Naive thymus-derived CD4-positive, alpha-beta T cell (primary cell): ENCODE results near the gene FAS. TPM values are rescaled to one million over a fixed set of nuclear protein-coding genes. Genes with fewer than 3 reads are reported as not detected.
A peak's percentile ranks its signal among the peaks of the same experiment; 100 is the strongest.

ENCODE experiments used
- ATAC-seq: fragments of 150-1000 bp; cut with Tn5 transposase; 2 replicates; pipeline ENCODE4 v1.10.0; 2021; ENCODE audit warnings: mild to moderate bottlenecking, moderate library complexity
- CTCF ChIA-PET: fragments of 350-600 bp; sonication (Branson Sonifier 250); formaldehyde crosslinking; loops from one replicate; lab custom pipeline; 2021; ENCODE audit warnings: antibody characterized with exemption; lab: Charles Lee
- POLR2A ChIA-PET: fragments of 350-600 bp; sonication (Branson Sonifier 250); formaldehyde crosslinking; loops from one replicate; lab custom pipeline; 2021; ENCODE audit warnings: antibody characterized with exemption, inconsistent platforms; lab: Charles Lee
- DNase-seq, 9 donors: peaks; one replicate each; pipeline versions ENCODE4 v3.0.0 to v3.0.0-alpha.2; 2020 to 2022; ENCODE audit warnings: mixed read lengths in 1 of 9
- H3K27ac ChIP-seq: one replicate; pipeline ENCODE4 v1.7.0; 2013; ENCODE audit warnings: mild to moderate bottlenecking, low read depth, low read length, moderate library complexity
- H3K27me3 ChIP-seq, 2 donors: one replicate each; pipeline ENCODE4 v1.7.0; 2013; ENCODE audit warnings: low read length in 2 of 2, mild to moderate bottlenecking in 2 of 2, moderate library complexity in 2 of 2; ENCODE audit not compliant: control insufficient read depth in 2 of 2, insufficient read depth in 2 of 2
- H3K36me3 ChIP-seq, 3 experiments: 1 replicate in 2 of 3; 2 replicates in 1 of 3; pipeline ENCODE4 v1.7.0; 2013; ENCODE audit warnings: low read length in 3 of 3, mild to moderate bottlenecking in 3 of 3, moderate library complexity in 1 of 3; ENCODE audit not compliant: insufficient read depth in 3 of 3, control insufficient read depth in 2 of 3
- H3K4me1 ChIP-seq, 2 donors: one replicate each; pipeline ENCODE4 v1.7.0; 2013; ENCODE audit warnings: low read length in 2 of 2, mild to moderate bottlenecking in 2 of 2, moderate library complexity in 1 of 2; ENCODE audit not compliant: control insufficient read depth in 2 of 2, insufficient read depth in 2 of 2
- H3K4me3 ChIP-seq: 2 replicates; pipeline ENCODE4 v1.7.0; 2013; ENCODE audit warnings: mild to moderate bottlenecking, low read length
- H3K9me3 ChIP-seq, 3 experiments: 1 replicate in 2 of 3; 2 replicates in 1 of 3; pipeline ENCODE4 v1.7.0; 2013; ENCODE audit warnings: low read length in 3 of 3; ENCODE audit not compliant: control insufficient read depth in 2 of 3
- H3K27ac Mint-ChIP-seq, 9 donors: one replicate each; pipeline ENCODE4 v1.8.0; 2020 to 2022; ENCODE audit warnings: mixed read lengths in 9 of 9, mild to moderate bottlenecking in 8 of 9, moderate library complexity in 5 of 9, inconsistent platforms in 2 of 9
- H3K27me3 Mint-ChIP-seq, 5 donors: one replicate each; pipeline ENCODE4 v1.8.0; 2021 to 2022; ENCODE audit warnings: mixed read lengths in 5 of 5, mild to moderate bottlenecking in 1 of 5
- H3K36me3 Mint-ChIP-seq, 5 donors: one replicate each; pipeline ENCODE4 v1.8.0; 2020 to 2022; ENCODE audit warnings: mixed read lengths in 5 of 5, mild to moderate bottlenecking in 3 of 5, inconsistent platforms in 1 of 5
- H3K4me1 Mint-ChIP-seq, 7 donors: one replicate each; pipeline ENCODE4 v1.8.0; 2020 to 2022; ENCODE audit warnings: mixed read lengths in 7 of 7, mild to moderate bottlenecking in 3 of 7, inconsistent platforms in 1 of 7
- H3K4me3 Mint-ChIP-seq, 10 donors: one replicate each; pipeline ENCODE4 v1.8.0; 2020 to 2022; ENCODE audit warnings: mild to moderate bottlenecking in 10 of 10, mixed read lengths in 10 of 10, moderate library complexity in 6 of 10, inconsistent platforms in 2 of 10
- H3K9me3 Mint-ChIP-seq, 11 donors: one replicate each; pipeline ENCODE4 v1.8.0; 2020 to 2022; ENCODE audit warnings: mixed read lengths in 11 of 11, mild to moderate bottlenecking in 4 of 11, inconsistent platforms in 1 of 11, moderate library complexity in 1 of 11
- intact Hi-C, 2 donors: fragments of 100-400 bp; cut with micrococcal nuclease; formaldehyde crosslinking; loops; one replicate each; pipeline ENCODE4 v1.15.1; 2023
- polyA plus RNA-seq, 2 donors: library from polyadenylated mRNA; unstranded; fragments of 300-500 nt; fragmentation: Illumina TruSeq; gene quantifications; one replicate each; pipeline ENCODE4 v1.2.3, GENCODE V29; 2021
- total RNA-seq, 6 experiments: library from RNA in 5 of 6; stranded (reverse) in 5 of 6; gene quantifications; 1 replicate in 5 of 6; 2 replicates in 1 of 6; pipeline ENCODE4 v1.2.3 and lab custom pipeline; 2021 to 2026

The FAS gene
- total and polyA plus RNA-seq, 7 experiments from 2014 or later: 2.1 to 67.4 (median 5.6) TPM

DNA sequence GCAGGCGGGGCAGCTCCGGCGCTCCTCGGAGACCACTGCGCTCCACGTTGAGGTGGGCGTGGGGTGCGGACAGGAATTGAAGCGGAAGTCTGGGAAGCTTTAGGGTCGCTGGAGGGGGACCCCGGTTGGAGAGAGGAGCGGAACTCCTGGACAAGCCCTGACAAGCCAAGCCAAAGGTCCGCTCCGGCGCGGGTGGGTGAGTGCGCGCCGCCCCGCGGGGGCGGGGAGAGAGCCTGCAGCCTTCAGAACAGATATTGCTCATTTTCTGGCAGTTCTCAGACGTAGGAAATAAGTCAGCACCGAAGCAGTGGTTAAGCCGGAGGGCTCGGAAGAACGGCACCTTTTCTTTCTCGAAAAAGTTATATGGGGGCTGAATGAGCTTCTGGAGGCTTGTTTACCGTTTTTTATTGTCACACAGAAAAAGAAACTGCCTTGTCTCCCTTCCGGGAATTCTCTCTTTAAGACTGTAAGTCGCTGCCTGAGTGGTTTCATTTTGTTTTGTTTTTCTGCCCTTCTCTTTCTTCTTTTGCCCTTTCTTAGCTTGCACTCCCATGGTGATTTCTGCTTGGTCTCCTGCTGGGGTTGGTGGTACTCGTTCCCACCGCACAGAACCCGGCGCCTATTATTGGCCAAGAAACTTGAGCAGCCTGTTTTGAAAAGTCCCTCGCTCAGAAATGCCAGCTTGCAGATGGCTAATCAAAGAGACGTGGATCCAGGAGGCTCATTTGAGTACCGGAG is 732 bp downstream of the FAS start:
- H3K27ac Mint-ChIP-seq: peak overlapping the region; percentile 91 to 96 (median 94)
- peaks cover 0 to 9% (median 3%) of the 10 kb centered on the region in 11 donors for H3K9me3 Mint-ChIP-seq
- peaks cover 0 to 5% (median 0%) of the 10 kb centered on the region in 3 experiments for H3K9me3 ChIP-seq
- POLR2A ChIA-PET: interaction anchor here (0.7 to 2.4 kb wide), 12 partner anchors 9 to 1172 kb away, joined by 3 to 8 read pairs (median 4); partner anchors contain the start of genes KIF20B and LIPA
- peaks cover 0 to 29% (median 0%) of the 10 kb centered on the region in 5 donors for H3K36me3 Mint-ChIP-seq
- intact Hi-C loops: loop anchor here (1.0 to 10.0 kb wide), 18 partner anchors 10 to 1487 kb away; partner anchors contain the start of genes KLLN (in 2 of the 2), PTEN (in 2 of the 2), ATAD1 (in 1 of the 2) and IFIT1 (in 1 of the 2)
- peaks cover 0 to 8% (median 0%) of the 10 kb centered on the region in 3 experiments for H3K36me3 ChIP-seq
- peak overlapping the region; percentile 77 for H3K27ac ChIP-seq
- DNase-seq (peak in 8 of 9 donors; percentile 31 to 82 (median 52)), ATAC-seq (peak; percentile 60)
- H3K4me1 ChIP-seq: peaks cover 49 to 50% of the 10 kb centered on the region in 2 donors
- CTCF ChIA-PET: interaction anchor here (0.9 to 2.9 kb wide), 4 partner anchors 55 to 153 kb away, joined by 3 to 12 read pairs (median 4); no protein-coding TSS in a partner anchor
- no peaks in the 10 kb centered on the region for H3K27me3 Mint-ChIP-seq
- H3K27me3 ChIP-seq: no peaks in the 10 kb centered on the region
- H3K4me1 Mint-ChIP-seq: peaks cover 46 to 87% (median 73%) of the 10 kb centered on the region in 7 donors
- H3K4me3 ChIP-seq: peak overlapping the region; percentile 86
- H3K4me3 Mint-ChIP-seq: peak overlapping the region; percentile 92 to 100 (median 96)

DNA sequence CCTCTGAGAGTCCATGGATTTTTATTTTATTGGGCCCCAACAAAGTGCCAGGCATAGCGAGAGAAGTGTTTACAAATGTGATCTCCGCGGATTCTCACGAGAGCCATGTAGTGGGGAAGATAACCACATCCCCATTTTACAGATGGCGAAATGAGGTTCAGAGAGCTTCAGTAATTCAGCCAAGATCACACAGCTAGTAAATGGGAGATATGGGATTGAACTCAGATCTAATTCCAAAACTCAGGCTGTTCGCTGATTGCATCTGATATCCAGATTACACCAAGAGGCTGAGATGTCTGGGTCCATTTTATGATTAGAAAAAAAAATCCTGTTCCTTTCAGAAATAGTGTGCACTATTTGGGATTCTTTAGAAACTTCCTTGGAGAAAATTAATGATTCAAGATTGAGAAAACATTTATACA is 1.3 kb downstream of the FAS start:
- no peaks in the 10 kb centered on the region for H3K9me3 ChIP-seq
- no peaks in the 10 kb centered on the region for H3K27me3 Mint-ChIP-seq
- H3K4me1 ChIP-seq: peaks cover 50 to 54% of the 10 kb centered on the region in 2 donors
- ATAC-seq: no peak
- H3K27me3 ChIP-seq: no peaks in the 10 kb centered on the region
- peaks cover 47 to 88% (median 74%) of the 10 kb centered on the region in 7 donors for H3K4me1 Mint-ChIP-seq
- intact Hi-C loops: loop anchor here (1.0 to 10.0 kb wide), 18 partner anchors 9 to 1487 kb away; partner anchors contain the start of genes KLLN (in 2 of the 2), PTEN (in 2 of the 2), ATAD1 (in 1 of the 2) and IFIT1 (in 1 of the 2)
- POLR2A ChIA-PET: interaction anchor here (1.0 to 2.4 kb wide), 7 partner anchors 9 to 259 kb away, joined by 3 to 7 read pairs (median 4); partner anchors contain the start of gene LIPA
- no peak for DNase-seq
- CTCF ChIA-PET: interaction anchor here (0.9 to 2.9 kb wide), 2 partner anchors 58 to 92 kb away, joined by 3 to 12 read pairs; no protein-coding TSS in a partner anchor
- peak overlapping the region; percentile 86 for H3K4me3 ChIP-seq
- peak overlapping the region; percentile 91 to 96 (median 94) for H3K27ac Mint-ChIP-seq
- peak overlapping the region; percentile 92 to 100 (median 96) for H3K4me3 Mint-ChIP-seq
- H3K36me3 ChIP-seq: peaks cover 0 to 8% (median 0%) of the 10 kb centered on the region in 3 experiments
- H3K9me3 Mint-ChIP-seq: peaks cover 0 to 6% (median 0%) of the 10 kb centered on the region in 11 donors
- peak overlapping the region; percentile 77 for H3K27ac ChIP-seq
- peaks cover 0 to 28% (median 0%) of the 10 kb centered on the region in 5 donors for H3K36me3 Mint-ChIP-seq

DNA sequence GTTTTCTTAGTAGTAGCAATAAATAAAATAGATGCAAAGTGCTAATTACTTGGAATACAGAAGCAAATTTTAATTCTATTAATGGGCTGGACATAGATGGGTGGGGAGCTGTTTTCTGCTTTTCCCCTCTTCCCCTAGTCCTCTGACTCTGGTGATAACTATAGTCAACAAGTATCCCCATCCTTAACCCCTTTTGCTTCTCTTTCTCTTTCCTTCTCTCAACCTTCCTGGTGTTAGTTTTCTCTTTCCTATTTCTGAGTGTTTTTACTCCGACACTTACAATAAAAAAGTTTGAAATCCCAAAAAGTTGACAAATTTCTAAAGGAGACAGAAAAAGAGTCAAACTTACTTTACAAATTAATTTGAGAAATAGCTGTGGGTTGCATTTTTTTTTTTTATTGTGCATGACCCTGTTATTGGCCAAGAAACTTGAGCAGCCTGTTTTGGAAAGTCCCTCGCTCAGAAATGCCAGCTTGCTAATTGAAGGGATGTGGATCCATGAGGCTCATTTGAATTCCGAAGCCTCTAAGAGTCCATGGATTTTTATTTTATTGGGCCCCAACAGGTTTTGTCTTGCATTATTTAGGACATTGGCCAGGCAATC is 2.4 kb downstream of the FAS start:
- H3K27ac ChIP-seq: no peak overlapping the region
- peaks cover 0 to 23% (median 0%) of the 10 kb centered on the region in 5 donors for H3K36me3 Mint-ChIP-seq
- no peaks in the 10 kb centered on the region for H3K9me3 ChIP-seq
- peaks cover 0 to 2% (median 0%) of the 10 kb centered on the region in 11 donors for H3K9me3 Mint-ChIP-seq
- H3K36me3 ChIP-seq: peaks cover 0 to 8% (median 0%) of the 10 kb centered on the region in 3 experiments
- ChIA-PET POLR2A (interaction anchor here (0.6 to 1.6 kb wide), 3 partner anchors 8 to 14 kb away, joined by 3 to 6 read pairs (median 3); no protein-coding TSS in a partner anchor), CTCF (interaction anchor here (0.5 to 0.7 kb wide), 2 partner anchors 12 to 61 kb away, joined by 3 read pairs; no protein-coding TSS in a partner anchor)
- intact Hi-C loops: loop anchor here (5.0 to 10.0 kb wide), 10 partner anchors 156 to 1488 kb away; partner anchors contain the start of genes ATAD1 (in 1 of the 2), IFIT1 (in 1 of the 2), KIF20B (in 1 of the 2) and KLLN (in 1 of the 2)
- peak overlapping the region in 6 of 9 donors; percentile 47 to 95 (median 73) for H3K27ac Mint-ChIP-seq
- H3K27me3 Mint-ChIP-seq: no peaks in the 10 kb centered on the region
- peak overlapping the region; percentile 28 to 100 (median 76) for H3K4me3 Mint-ChIP-seq
- peak overlapping the region; percentile 28 for H3K4me3 ChIP-seq
- peaks cover 44 to 85% (median 70%) of the 10 kb centered on the region in 7 donors for H3K4me1 Mint-ChIP-seq
- no peak for DNase-seq
- ATAC-seq: no peak
- no peaks in the 10 kb centered on the region for H3K27me3 ChIP-seq
- H3K4me1 ChIP-seq: peaks cover 44 to 54% of the 10 kb centered on the region in 2 donors

GRCh38 chr10:88994019-88994418 is 3.4 kb downstream of the FAS start:
- DNase-seq (no peak), ATAC-seq (no peak)
- ChIA-PET POLR2A (interaction anchor here (0.6 kb wide), 1 partner anchor 11 kb away, joined by 3 read pairs; no protein-coding TSS in a partner anchor), CTCF (interaction anchor here (1.0 kb wide), 1 partner anchor 60 kb away, joined by 4 read pairs; no protein-coding TSS in a partner anchor)
- Mint-ChIP-seq H3K4me3 (peak overlapping the region in 2 of 10 donors; percentile 25 to 68), H3K9me3 (peaks cover 0 to 2% (median 0%) of the 10 kb centered on the region in 11 donors), H3K36me3 (peaks cover 0 to 24% (median 0%) of the 10 kb centered on the region in 5 donors), H3K27me3 (no peaks in the 10 kb centered on the region), H3K4me1 (peaks cover 42 to 75% (median 60%) of the 10 kb centered on the region in 7 donors), H3K27ac (peak overlapping the region in 1 of 9 donors; percentile 5)
- intact Hi-C loops: loop anchor here (5.0 to 10.0 kb wide), 10 partner anchors 157 to 1489 kb away; partner anchors contain the start of genes ATAD1 (in 1 of the 2), IFIT1 (in 1 of the 2), KIF20B (in 1 of the 2) and KLLN (in 1 of the 2)
- Histone ChIP-seq H3K9me3 (no peaks in the 10 kb centered on the region), H3K36me3 (peaks cover 0 to 8% (median 0%) of the 10 kb centered on the region in 3 experiments), H3K27me3 (no peaks in the 10 kb centered on the region), H3K27ac (no peak overlapping the region), H3K4me3 (no peak overlapping the region), H3K4me1 (peaks cover 37 to 55% of the 10 kb centered on the region in 2 donors)

DNA sequence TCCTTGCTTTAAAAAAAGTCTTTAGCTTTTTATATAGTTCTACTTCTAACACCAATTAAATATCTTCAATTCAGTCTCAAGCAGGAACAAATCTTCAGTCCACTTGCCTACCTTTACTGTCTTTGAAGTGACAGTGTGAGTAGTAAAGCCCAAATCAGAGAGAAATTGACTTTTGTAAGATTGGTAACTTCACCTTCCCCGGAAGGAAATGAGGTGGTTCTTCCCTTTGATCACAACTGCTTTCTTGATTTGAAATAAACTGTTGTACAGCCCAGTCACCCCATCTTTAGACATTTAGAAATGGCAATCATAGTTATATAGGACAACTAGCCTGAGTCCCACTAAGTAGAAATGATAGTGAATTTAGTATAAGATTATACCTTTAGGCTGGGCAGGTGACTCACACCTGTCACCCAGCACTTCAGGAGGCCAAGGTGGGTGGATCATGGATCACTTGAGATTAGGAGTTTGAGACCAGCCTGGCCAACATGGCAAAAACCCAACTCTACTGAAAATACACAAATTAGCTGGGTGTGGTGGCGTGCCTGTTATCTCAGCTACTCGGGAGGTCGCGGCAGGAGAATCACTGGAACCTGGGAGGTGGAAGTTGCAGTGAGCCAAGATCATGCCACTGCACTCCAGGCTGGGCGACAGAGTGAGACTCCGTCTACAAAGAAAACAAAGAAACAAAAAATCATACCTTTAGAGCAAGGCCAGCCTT is 4.7 kb downstream of the FAS start:
- Histone ChIP-seq H3K27me3 (no peaks in the 10 kb centered on the region), H3K27ac (no peak overlapping the region), H3K4me3 (peak overlapping the region; percentile 25), H3K4me1 (peaks cover 26 to 51% of the 10 kb centered on the region in 2 donors), H3K9me3 (no peaks in the 10 kb centered on the region), H3K36me3 (peaks cover 0 to 8% (median 0%) of the 10 kb centered on the region in 3 experiments)
- ATAC-seq: no peak
- Mint-ChIP-seq H3K27me3 (no peaks in the 10 kb centered on the region), H3K4me3 (peak overlapping the region in 9 of 10 donors; percentile 13 to 73 (median 60)), H3K36me3 (peaks cover 0 to 26% (median 0%) of the 10 kb centered on the region in 5 donors), H3K27ac (peak overlapping the region in 4 of 9 donors; percentile 26 to 67 (median 47)), H3K4me1 (peaks cover 31 to 68% (median 48%) of the 10 kb centered on the region in 7 donors), H3K9me3 (peaks cover 0 to 2% (median 0%) of the 10 kb centered on the region in 11 donors)
- intact Hi-C loops: loop anchor here in 1 of 2 donors (10.0 kb wide), 4 partner anchors 611 to 1491 kb away; partner anchors contain the start of genes ATAD1, MINPP1 and PANK1
- ChIA-PET POLR2A (no interaction called here), CTCF (interaction anchor here (1.1 kb wide), 1 partner anchor 8 kb away, joined by 3 read pairs; no protein-coding TSS in a partner anchor)
- peak in 3 of 9 donors; percentile 10 to 33 (median 23) for DNase-seq
